Liver (tissue), 9 donors: ENCODE measurements around the gene NAMPT. TPM values are rescaled to one million over a fixed set of nuclear protein-coding genes. Genes with fewer than 3 reads are reported as not detected.
A peak's percentile ranks its signal among the peaks of the same experiment; 100 is the strongest.

ENCODE experiments used
- DNase-seq: peaks from one replicate; pipeline ENCODE4 v3.0.0-alpha.2; 2017; ENCODE audit warnings: low spot score
- H3K27ac ChIP-seq, 2 donors: one replicate each; pipeline ENCODE4 v1.7.0; 2013; ENCODE audit warnings: inconsistent platforms in 2 of 2, low read length in 2 of 2, control low read depth in 1 of 2, low read depth in 1 of 2, mild to moderate bottlenecking in 1 of 2
- H3K27me3 ChIP-seq, 4 donors: one replicate each; pipeline versions ENCODE4 v1.6.1 to v1.7.0; 2013; ENCODE audit warnings: low read length in 3 of 4, inconsistent platforms in 1 of 4, mild to moderate bottlenecking in 1 of 4, moderate library complexity in 1 of 4; ENCODE audit not compliant: control insufficient read depth in 4 of 4, insufficient read depth in 4 of 4
- H3K36me3 ChIP-seq, 4 donors: one replicate each; pipeline versions ENCODE4 v1.6.1 to v1.7.0; 2013; ENCODE audit warnings: low read length in 3 of 4, mild to moderate bottlenecking in 3 of 4, low read depth in 1 of 4, moderate library complexity in 1 of 4; ENCODE audit not compliant: control insufficient read depth in 4 of 4, insufficient read depth in 3 of 4
- H3K4me1 ChIP-seq, 4 donors: one replicate each; pipeline versions ENCODE4 v1.6.1 to v1.7.0; 2013; ENCODE audit warnings: low read length in 3 of 4, mild to moderate bottlenecking in 3 of 4, moderate library complexity in 1 of 4; ENCODE audit not compliant: control insufficient read depth in 4 of 4, insufficient read depth in 4 of 4
- H3K4me3 ChIP-seq, 3 donors: one replicate each; pipeline versions ENCODE4 v1.6.1 to v1.7.0; 2013; ENCODE audit warnings: low read length in 3 of 3, control low read depth in 1 of 3, low read depth in 1 of 3, mild to moderate bottlenecking in 1 of 3
- H3K9ac ChIP-seq, 2 donors: one replicate each; pipeline ENCODE4 v1.7.0; 2013; ENCODE audit warnings: low read length in 2 of 2, mild to moderate bottlenecking in 2 of 2, moderate library complexity in 2 of 2, control low read depth in 1 of 2, low read depth in 1 of 2
- H3K9me3 ChIP-seq, 4 donors: one replicate each; pipeline versions ENCODE4 v1.6.1 to v1.7.0; 2013; ENCODE audit warnings: low read length in 3 of 4; ENCODE audit not compliant: control insufficient read depth in 4 of 4
- EGR1 ChIP-seq, 2 donors: IDR thresholded peaks; 2 replicates each; pipeline ENCODE4 v1.6.1; 2016 to 2018; ENCODE audit warnings: antibody characterized with exemption in 2 of 2, low read depth in 2 of 2
- GABPA ChIP-seq, 2 donors: IDR thresholded peaks in 1 of 2; conservative IDR thresholded peaks in 1 of 2; 2 replicates each; pipeline ENCODE4 v1.6.1; 2016; ENCODE audit warnings: antibody characterized with exemption in 2 of 2, mild to moderate bottlenecking in 1 of 2, moderate library complexity in 1 of 2
- HNF4G ChIP-seq: IDR thresholded peaks from 2 replicates; pipeline ENCODE4 v1.6.1; 2016; ENCODE audit warnings: antibody characterized with exemption
- JUND ChIP-seq, 2 donors: IDR thresholded peaks; 2 replicates each; pipeline ENCODE4 v1.6.1; 2016; ENCODE audit warnings: antibody characterized with exemption in 2 of 2
- RXRA ChIP-seq, 2 donors: IDR thresholded peaks; 2 replicates each; pipeline ENCODE4 v1.6.1; 2017 to 2018; ENCODE audit warnings: antibody characterized with exemption in 2 of 2, mild to moderate bottlenecking in 1 of 2
- SP1 ChIP-seq: IDR thresholded peaks from 2 replicates; pipeline ENCODE4 v1.6.1; 2018; ENCODE audit warnings: antibody characterized with exemption, mild to moderate bottlenecking
- YY1 ChIP-seq: IDR thresholded peaks from 2 replicates; pipeline ENCODE4 v1.6.1; 2016; ENCODE audit warnings: antibody characterized with exemption, mild to moderate bottlenecking
- WGBS: extraction: QIAGEN DNeasy Blood & Tissue Kit; methylation state at CpG from one replicate; pipeline ENCODE4 v1.1.7; 2013; 5-methylcytosine and 5-hydroxymethylcytosine counted together
- polyA plus RNA-seq, 2 donors: library from polyadenylated mRNA; stranded (reverse) in 1 of 2; unstranded in 1 of 2; fragments of 200-250 nt in 1 of 2; fragments of >200 nt in 1 of 2; fragmentation: Nextera tagmentation in 1 of 2; extraction: Ambion mirVana in 1 of 2; gene quantifications; one replicate each; pipeline versions ENCODE4 v1.2.1 to v1.2.3, GENCODE V29; 2013 to 2015
- total RNA-seq, 2 donors: library from RNA; depleted of rRNA; stranded (reverse); fragments of >200 nt; gene quantifications; one replicate each; pipeline ENCODE4 v1.2.3, GENCODE V29; 2014
- TF ChIP-seq, protein P1 (sequence below): IDR thresholded peaks from 2 replicates; pipeline ENCODE4 v1.6.1; 2016; ENCODE audit warnings: antibody characterized with exemption
- TF ChIP-seq, protein P2 (sequence below): IDR thresholded peaks from 2 replicates; pipeline ENCODE4 v1.6.1; 2016; ENCODE audit warnings: antibody characterized with exemption, mild to moderate bottlenecking
- donor health status: healthy.
- donor health status: healthy.
- donor health status: healthy.
- donor health status: healthy.
- donor health status: healthy.

NAMPT gene
- total and polyA plus RNA-seq, 4 donors = 20.8 to 444 (median 160) TPM

DNA sequence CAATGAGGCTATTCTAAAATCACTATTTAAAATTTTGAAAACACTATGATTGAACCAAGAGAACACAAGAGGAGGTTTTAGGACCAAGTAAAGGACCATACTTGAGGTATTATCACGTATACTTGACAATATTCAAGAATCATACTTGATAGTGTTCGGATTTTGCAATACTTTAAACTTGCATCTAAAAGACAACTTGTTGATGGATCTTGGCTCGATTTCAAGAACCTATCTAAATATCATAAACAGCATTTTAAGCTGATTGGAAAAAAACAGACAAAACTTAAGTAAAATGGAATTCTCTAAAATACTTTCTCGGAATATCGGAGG lies 1.3 kb downstream of the NAMPT start:
- TF ChIP-seq EGR1 (IDR thresholded peaks at IDR 0.05; ENCODE audit: low read depth in 2 of 2) = no peak
- TF ChIP-seq, protein P1, sequence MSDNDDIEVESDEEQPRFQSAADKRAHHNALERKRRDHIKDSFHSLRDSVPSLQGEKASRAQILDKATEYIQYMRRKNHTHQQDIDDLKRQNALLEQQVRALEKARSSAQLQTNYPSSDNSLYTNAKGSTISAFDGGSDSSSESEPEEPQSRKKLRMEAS = no peak
- Histone ChIP-seq H3K4me3 (peak overlapping the region; percentile 76 to 98 (median 95)), H3K9ac (peak overlapping the region; percentile 86 to 98), H3K9me3 (no peaks in the 10 kb centered on the region), H3K27ac (peak overlapping the region; percentile 94 to 96), H3K4me1 (peaks cover 1 to 27% (median 11%) of the 10 kb centered on the region in 4 donors), H3K36me3 (peaks cover 0 to 22% (median 4%) of the 10 kb centered on the region in 4 donors), H3K27me3 (no peaks in the 10 kb centered on the region)
- DNase-seq = no peak
- WGBS = 12% methylated on average over 5 of the region's 5 CpGs

DNA sequence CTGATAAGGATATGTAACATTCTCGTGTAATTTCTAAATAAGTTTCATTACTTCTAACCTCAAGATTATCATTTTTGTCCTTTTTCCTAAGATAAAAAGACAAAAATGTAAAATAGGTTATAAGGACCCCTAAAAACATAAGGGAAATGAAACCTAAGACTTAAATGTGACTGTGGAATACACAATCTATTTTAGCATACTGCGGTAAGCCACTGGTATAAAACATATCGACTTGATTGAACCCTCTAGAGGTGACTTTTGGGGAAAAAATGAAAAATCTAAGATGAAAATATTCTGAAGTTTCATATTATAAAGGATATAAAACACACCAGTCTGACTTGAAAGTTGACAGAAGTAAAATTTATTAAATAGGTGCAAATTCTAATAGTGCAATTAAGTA lies 1.9 kb downstream of the NAMPT start:
- peaks cover 2 to 27% (median 11%) of the 10 kb centered on the region in 4 donors for H3K4me1 ChIP-seq
- no peak for DNase-seq
- H3K36me3 ChIP-seq = peaks cover 0 to 28% (median 5%) of the 10 kb centered on the region in 4 donors
- no peaks in the 10 kb centered on the region for H3K27me3 ChIP-seq
- H3K4me3 ChIP-seq = peak overlapping the region; percentile 56 to 98 (median 76)
- 49% methylated on average over 3 of the region's 3 CpGs for WGBS
- no peaks in the 10 kb centered on the region for H3K9me3 ChIP-seq
- peak overlapping the region; percentile 86 to 98 for H3K9ac ChIP-seq
- H3K27ac ChIP-seq = peak overlapping the region; percentile 94 to 96
- peak; percentile 2 for TF ChIP-seq HNF4G
- TF ChIP-seq YY1 = peak; percentile 4
- TF ChIP-seq SP1 = no peak

DNA sequence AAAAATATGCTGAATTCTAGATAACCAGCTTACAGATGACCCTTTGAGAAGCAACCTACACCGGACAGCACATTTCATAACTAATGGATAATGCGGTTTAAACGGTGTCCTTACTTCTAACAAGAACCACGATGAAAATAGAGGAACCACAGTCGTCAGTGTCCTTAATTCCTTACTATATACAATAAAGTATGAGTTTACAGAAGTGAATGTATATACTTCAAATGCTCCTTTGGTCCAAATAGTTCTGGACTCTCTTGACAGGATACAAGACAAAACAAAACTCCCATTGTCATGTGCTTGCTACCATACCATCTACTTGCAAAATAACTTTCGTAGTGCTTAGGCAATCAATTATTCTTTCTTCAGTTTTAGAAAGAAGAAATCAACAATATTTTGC lies 2.4 kb downstream of the NAMPT start:
- Histone ChIP-seq H3K4me3 (peak overlapping the region; percentile 56 to 98 (median 76)), H3K36me3 (peaks cover 0 to 33% (median 8%) of the 10 kb centered on the region in 4 donors), H3K27me3 (no peaks in the 10 kb centered on the region), H3K27ac (peak overlapping the region; percentile 94 to 96), H3K4me1 (peaks cover 3 to 27% (median 11%) of the 10 kb centered on the region in 4 donors), H3K9ac (peak overlapping the region in 1 of 2 donors; percentile 98), H3K9me3 (no peaks in the 10 kb centered on the region)
- WGBS = 52% methylated on average over 6 of the region's 6 CpGs
- no peak for TF ChIP-seq RXRA (IDR thresholded peaks at IDR 0.05)
- TF ChIP-seq YY1 = peak; percentile 19
- no peak for DNase-seq

DNA sequence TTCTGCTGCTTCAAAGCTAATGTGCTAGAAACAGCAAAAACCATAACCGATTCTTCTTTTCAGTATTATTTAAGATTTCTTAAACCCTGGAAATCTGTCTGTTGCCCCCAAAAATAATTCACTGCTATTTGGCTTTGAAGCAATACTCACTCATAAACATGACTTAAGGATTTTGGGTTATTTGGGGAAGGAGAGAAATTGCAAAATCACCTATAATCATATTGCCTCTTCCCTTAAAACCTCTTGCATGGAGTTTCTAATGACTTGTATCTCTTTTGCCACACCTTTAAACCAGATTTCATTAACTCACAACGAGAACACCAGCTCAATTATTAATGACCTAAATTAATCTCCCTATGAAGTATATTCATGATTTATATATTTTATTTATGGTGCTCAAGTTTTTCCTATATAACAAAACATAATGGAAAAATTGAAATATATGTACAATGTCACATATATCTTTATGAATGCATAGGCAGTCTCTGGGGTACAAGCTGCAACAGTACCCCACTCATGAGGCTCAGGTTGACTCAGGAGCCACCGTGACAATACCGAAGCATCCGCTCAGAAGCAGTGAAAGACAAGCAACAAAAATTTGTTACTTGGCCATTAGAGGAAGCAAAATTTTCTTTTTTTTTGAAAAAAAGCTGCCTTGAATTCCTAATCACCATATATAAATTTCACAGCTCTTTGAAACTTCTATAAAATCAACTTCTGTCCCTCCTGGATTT lies 3.0 kb downstream of the NAMPT start:
- Histone ChIP-seq H3K4me1 (peaks cover 3 to 27% (median 11%) of the 10 kb centered on the region in 4 donors), H3K36me3 (peaks cover 0 to 39% (median 10%) of the 10 kb centered on the region in 4 donors), H3K9ac (peak overlapping the region in 1 of 2 donors; percentile 98), H3K9me3 (no peaks in the 10 kb centered on the region), H3K4me3 (peak overlapping the region; percentile 56 to 98 (median 76)), H3K27me3 (no peaks in the 10 kb centered on the region), H3K27ac (peak overlapping the region; percentile 39 to 96)
- DNase-seq = no peak
- WGBS = 89% methylated on average over 5 of the region's 5 CpGs
- peak in 1 of 2 donors; percentile 10 for TF ChIP-seq JUND (IDR thresholded peaks at IDR 0.05)
- TF ChIP-seq GABPA (IDR thresholded peaks at IDR 0.05 in 1 of 2, conservative IDR thresholded peaks at IDR 0.05 in 1 of 2) = no peak
- TF ChIP-seq, protein P2, sequence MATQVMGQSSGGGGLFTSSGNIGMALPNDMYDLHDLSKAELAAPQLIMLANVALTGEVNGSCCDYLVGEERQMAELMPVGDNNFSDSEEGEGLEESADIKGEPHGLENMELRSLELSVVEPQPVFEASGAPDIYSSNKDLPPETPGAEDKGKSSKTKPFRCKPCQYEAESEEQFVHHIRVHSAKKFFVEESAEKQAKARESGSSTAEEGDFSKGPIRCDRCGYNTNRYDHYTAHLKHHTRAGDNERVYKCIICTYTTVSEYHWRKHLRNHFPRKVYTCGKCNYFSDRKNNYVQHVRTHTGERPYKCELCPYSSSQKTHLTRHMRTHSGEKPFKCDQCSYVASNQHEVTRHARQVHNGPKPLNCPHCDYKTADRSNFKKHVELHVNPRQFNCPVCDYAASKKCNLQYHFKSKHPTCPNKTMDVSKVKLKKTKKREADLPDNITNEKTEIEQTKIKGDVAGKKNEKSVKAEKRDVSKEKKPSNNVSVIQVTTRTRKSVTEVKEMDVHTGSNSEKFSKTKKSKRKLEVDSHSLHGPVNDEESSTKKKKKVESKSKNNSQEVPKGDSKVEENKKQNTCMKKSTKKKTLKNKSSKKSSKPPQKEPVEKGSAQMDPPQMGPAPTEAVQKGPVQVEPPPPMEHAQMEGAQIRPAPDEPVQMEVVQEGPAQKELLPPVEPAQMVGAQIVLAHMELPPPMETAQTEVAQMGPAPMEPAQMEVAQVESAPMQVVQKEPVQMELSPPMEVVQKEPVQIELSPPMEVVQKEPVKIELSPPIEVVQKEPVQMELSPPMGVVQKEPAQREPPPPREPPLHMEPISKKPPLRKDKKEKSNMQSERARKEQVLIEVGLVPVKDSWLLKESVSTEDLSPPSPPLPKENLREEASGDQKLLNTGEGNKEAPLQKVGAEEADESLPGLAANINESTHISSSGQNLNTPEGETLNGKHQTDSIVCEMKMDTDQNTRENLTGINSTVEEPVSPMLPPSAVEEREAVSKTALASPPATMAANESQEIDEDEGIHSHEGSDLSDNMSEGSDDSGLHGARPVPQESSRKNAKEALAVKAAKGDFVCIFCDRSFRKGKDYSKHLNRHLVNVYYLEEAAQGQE = no peak
